ENCODE data around the gene HERC4.
"Not testable (repeated sequence)": the region's sequence is repeated elsewhere in the genome, so short reads cannot be mapped to it uniquely, and the experiment has no call there.

HERC4 gene

DNA sequence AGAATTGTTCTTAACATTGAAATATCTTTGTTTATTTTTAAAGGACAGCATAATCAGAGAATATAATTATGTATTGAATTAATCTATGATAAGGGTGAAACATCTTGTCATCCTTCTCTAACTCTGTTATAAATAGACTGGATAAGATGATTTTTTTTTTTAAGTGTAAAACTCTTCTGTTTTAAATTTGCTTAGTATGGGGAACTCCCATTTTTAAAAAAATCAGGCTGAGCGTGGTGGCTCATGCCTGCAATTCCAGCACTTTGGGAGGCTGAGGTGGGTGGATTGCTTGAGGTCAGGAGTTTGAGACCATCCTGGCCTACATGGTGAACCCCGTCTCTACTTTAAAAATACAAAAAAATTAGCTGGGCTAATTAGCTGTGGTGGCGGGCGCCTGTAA, 9.4 kb upstream of the HERC4 start:
- TF ChIP-seq SPI1 (IDR thresholded peaks at IDR 0.05; ENCODE audit: low read depth, low read length) = no peak
- no peak for TF ChIP-seq POLR2AphosphoS5 (IDR thresholded peaks at IDR 0.05; ENCODE audit: low read depth, low read length)
- no peak for TF ChIP-seq POU2F2 (IDR thresholded peaks at IDR 0.05; ENCODE audit: low read depth, low read length)
- no peak for TF ChIP-seq TAF1 (IDR thresholded peaks at IDR 0.05; ENCODE audit: low read depth, low read length)
- no peak for TF ChIP-seq PAX5 (IDR thresholded peaks at IDR 0.05; ENCODE audit: insufficient read depth, low read length, severe bottlenecking)
- no peak for TF ChIP-seq POLR2A (IDR thresholded peaks at IDR 0.05; ENCODE audit: low read depth, low read length)
- no peak for DNase-seq (ENCODE audit: insufficient read length, low spot score)
- FAIRE-seq = no peak

DNA sequence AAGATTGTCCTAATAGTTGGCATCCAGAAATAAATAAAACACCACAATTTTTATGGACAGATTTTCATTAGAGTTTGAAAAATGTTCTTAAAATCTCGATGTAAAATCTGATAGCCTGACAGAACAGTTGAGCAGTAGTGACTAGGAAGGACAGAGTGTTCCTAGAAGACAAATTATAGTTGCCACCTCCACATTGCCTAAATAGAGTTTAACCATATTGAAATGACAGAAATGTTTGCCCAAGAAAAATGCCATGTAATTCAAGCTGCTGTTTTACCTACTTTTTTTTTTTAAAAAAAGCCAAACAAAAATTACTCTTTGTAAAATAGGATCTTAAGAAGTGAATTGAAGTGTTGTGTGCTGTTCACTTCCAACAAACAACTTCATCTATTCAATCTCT, 8.9 kb upstream of the HERC4 start:
- no peak for TF ChIP-seq POLR2AphosphoS5 (IDR thresholded peaks at IDR 0.05; ENCODE audit: low read depth, low read length)
- no peak for TF ChIP-seq PAX5 (IDR thresholded peaks at IDR 0.05; ENCODE audit: insufficient read depth, low read length, severe bottlenecking)
- no peak for TF ChIP-seq SPI1 (IDR thresholded peaks at IDR 0.05; ENCODE audit: low read depth, low read length)
- TF ChIP-seq POU2F2 (IDR thresholded peaks at IDR 0.05; ENCODE audit: low read depth, low read length) = no peak
- no peak for TF ChIP-seq POLR2A (IDR thresholded peaks at IDR 0.05; ENCODE audit: low read depth, low read length)
- no peak for TF ChIP-seq TAF1 (IDR thresholded peaks at IDR 0.05; ENCODE audit: low read depth, low read length)
- FAIRE-seq (no peak), DNase-seq (ENCODE audit: insufficient read length, low spot score) (no peak)

DNA sequence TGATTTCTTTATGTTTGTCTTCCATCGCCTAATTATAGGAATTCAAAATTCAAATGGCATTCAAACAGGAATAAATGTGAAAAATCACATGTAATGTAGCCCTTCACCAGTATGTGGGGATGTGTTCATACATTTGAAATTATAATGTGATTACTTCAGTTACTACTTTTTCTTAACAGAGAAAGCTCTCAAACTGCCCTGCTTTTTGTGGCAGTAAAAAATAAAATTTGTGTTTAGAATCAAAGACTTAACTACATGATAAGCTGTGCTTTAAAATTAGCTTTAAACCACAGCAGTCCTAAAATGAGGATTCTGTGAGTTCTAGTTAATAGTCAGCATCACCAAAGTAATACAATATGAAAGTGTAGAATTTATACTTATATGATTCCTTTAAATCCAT, 7.8 kb upstream of the HERC4 start:
- FAIRE-seq = no peak
- DNase-seq (ENCODE audit: insufficient read length, low spot score) = no peak

DNA sequence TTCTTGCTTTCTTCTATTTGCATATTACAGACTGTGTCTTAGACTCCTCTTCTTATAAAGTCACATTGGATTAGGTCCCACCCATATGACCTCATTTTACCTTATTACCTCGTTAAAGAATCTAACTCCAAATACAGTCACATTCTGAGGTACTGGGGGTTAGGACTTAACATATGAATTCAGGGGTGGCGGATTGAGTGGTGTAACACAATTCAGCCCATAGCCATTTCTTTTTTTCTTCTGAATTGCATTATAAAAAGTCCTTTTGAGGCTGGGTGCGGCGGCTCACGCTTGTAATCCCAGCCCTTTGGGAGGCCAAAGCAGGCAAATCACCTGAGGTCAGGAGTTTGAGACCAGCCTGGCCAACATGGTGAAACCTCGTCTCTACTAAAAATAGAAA, 6.8 kb upstream of the HERC4 start:
- DNase-seq (ENCODE audit: insufficient read length, low spot score) (no peak), FAIRE-seq (no peak)
- no peak for TF ChIP-seq SPI1 (IDR thresholded peaks at IDR 0.05; ENCODE audit: low read depth, low read length)
- TF ChIP-seq TAF1 (IDR thresholded peaks at IDR 0.05; ENCODE audit: low read depth, low read length) = no peak
- TF ChIP-seq POU2F2 (IDR thresholded peaks at IDR 0.05; ENCODE audit: low read depth, low read length) = no peak
- TF ChIP-seq PAX5 (IDR thresholded peaks at IDR 0.05; ENCODE audit: insufficient read depth, low read length, severe bottlenecking) = no peak
- TF ChIP-seq POLR2A (IDR thresholded peaks at IDR 0.05; ENCODE audit: low read depth, low read length) = no peak
- no peak for TF ChIP-seq POLR2AphosphoS5 (IDR thresholded peaks at IDR 0.05; ENCODE audit: low read depth, low read length)

More for the DNA sequence above, 7.8 kb upstream of the HERC4 start:
- TF ChIP-seq POU2F2 (IDR thresholded peaks at IDR 0.05; ENCODE audit: low read depth, low read length) = no peak
- TF ChIP-seq TAF1 (IDR thresholded peaks at IDR 0.05; ENCODE audit: low read depth, low read length) = no peak
- TF ChIP-seq POLR2AphosphoS5 (IDR thresholded peaks at IDR 0.05; ENCODE audit: low read depth, low read length) = no peak
- TF ChIP-seq POLR2A (IDR thresholded peaks at IDR 0.05; ENCODE audit: low read depth, low read length) = no peak
- TF ChIP-seq PAX5 (IDR thresholded peaks at IDR 0.05; ENCODE audit: insufficient read depth, low read length, severe bottlenecking) = no peak
- no peak for TF ChIP-seq SPI1 (IDR thresholded peaks at IDR 0.05; ENCODE audit: low read depth, low read length)

DNA sequence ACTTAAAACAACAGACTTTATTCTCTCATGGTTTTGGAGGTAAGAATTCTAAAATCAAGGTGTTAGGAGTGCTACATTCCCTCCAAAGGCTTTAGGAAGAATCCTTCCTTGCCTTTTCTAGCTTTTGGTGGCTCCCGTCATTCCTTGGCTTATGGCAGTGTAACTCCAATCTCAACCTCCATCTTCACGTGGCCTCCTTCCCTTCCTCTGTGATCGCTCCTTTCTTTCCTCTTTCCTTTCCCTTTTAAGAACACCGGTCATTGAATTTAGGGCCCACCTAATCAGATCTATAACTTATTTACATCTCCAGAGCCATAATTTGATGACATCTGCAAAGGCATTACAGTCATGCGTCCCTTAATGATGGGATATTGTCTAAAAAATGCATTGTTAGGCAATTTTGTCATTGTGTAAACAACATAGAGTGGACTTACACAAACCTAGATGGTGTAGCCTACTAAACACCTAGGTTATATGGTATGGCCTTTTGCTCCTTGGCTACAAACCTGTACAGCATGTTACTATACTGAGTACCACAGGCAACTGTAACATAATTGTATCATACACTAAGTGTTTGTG, 5.9 kb upstream of the HERC4 start:
- DNase-seq (ENCODE audit: insufficient read length, low spot score) (no peak), FAIRE-seq (peak; percentile 51)
- TF ChIP-seq POLR2AphosphoS5 (IDR thresholded peaks at IDR 0.05; ENCODE audit: low read depth, low read length) (no peak), TAF1 (IDR thresholded peaks at IDR 0.05; ENCODE audit: low read depth, low read length) (no peak), PAX5 (IDR thresholded peaks at IDR 0.05; ENCODE audit: insufficient read depth, low read length, severe bottlenecking) (no peak), SPI1 (IDR thresholded peaks at IDR 0.05; ENCODE audit: low read depth, low read length) (no peak), POLR2A (IDR thresholded peaks at IDR 0.05; ENCODE audit: low read depth, low read length) (no peak), POU2F2 (IDR thresholded peaks at IDR 0.05; ENCODE audit: low read depth, low read length) (no peak)

DNA sequence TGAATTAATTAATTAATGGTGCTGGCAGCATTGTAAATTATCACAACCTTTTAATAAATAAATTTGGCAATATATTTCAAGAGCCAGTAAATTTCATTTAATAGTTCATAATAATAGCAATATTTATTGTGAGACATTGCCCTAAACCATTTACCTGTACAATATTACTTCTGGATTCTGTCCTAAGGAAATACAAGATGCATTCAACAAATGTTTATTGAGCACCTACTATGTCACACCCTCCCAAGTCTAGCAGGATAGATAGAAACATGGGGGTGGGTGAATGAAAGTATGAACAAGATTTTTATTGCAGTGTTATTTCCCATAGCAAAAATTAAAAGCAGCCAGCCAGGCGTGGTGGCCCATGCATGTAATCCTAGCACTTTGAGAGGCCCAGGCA, 4.4 kb upstream of the HERC4 start:
- FAIRE-seq = no peak
- no peak for DNase-seq (ENCODE audit: insufficient read length, low spot score)
- TF ChIP-seq POU2F2 (IDR thresholded peaks at IDR 0.05; ENCODE audit: low read depth, low read length) (no peak), TAF1 (IDR thresholded peaks at IDR 0.05; ENCODE audit: low read depth, low read length) (no peak), POLR2A (IDR thresholded peaks at IDR 0.05; ENCODE audit: low read depth, low read length) (no peak), SPI1 (IDR thresholded peaks at IDR 0.05; ENCODE audit: low read depth, low read length) (no peak), PAX5 (IDR thresholded peaks at IDR 0.05; ENCODE audit: insufficient read depth, low read length, severe bottlenecking) (no peak), POLR2AphosphoS5 (IDR thresholded peaks at IDR 0.05; ENCODE audit: low read depth, low read length) (no peak)

DNA sequence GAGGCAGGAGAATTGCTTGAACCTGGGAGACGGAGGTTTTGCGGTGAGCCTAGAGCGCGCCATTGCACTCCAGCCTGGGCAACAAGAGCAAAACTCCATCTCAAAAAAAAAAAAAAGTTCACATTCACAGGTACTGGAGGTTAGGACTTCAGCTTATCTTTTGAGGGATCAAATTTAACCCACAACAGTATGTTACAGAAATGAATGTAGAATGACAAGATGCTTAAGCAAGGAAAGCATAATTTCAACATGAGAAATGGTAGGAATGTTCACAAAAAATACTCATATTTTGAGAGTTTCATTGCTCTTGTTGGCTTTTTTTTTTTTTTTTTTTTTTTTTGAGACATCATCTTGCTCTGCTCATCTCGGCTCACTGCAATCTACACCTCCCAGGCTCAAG, 1.9 kb upstream of the HERC4 start:
- no peak for TF ChIP-seq SPI1 (IDR thresholded peaks at IDR 0.05; ENCODE audit: low read depth, low read length)
- TF ChIP-seq POU2F2 (IDR thresholded peaks at IDR 0.05; ENCODE audit: low read depth, low read length) = no peak
- DNase-seq (ENCODE audit: insufficient read length, low spot score) (no peak), FAIRE-seq (no peak)

DNA sequence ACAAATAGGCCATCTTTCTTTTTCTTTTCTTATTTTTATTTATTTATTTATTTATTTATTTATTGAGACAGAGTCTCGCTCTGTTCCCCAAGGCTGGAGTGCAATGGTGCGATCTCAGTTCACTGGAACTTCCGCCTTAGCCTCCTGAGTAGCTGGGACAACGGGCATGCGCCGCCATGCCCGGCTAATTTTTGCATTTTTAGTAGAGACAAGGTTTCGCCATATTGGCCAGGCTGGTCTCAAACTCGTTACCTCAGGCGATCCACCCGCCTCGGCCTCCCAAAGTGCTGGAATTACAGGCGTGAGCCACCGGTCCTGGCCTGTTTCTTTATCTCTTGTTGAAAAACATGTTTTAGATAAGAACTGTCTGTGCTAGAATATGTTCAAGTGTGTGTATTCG, 998 bp upstream of the HERC4 start:
- DNase-seq (ENCODE audit: insufficient read length, low spot score); FAIRE-seq: not testable (repeated sequence)

DNA sequence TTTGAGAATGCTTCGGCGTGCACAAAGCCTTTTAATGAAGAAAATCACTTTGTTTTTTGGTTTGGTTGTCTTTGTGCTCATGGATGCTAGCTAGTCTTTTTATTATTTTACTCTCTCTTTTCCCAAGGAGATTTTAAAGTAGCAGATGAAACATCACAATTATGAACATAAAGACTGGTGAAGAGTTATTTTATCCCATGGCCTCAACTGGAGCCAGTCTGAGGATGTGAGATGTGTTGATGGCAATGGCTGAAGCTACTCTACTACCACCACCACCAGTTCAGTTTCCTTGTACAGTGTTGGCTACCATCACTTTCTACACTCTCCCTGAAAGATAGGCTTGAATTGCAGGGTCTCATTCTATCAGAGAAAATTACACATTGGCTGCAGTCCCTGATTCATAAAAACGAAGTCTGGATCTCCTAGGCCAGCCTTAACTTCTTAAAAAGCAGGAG, 494 bp upstream of the HERC4 start:
- TF ChIP-seq TAF1 (IDR thresholded peaks at IDR 0.05; ENCODE audit: low read depth, low read length) (no peak), POLR2AphosphoS5 (IDR thresholded peaks at IDR 0.05; ENCODE audit: low read depth, low read length) (no peak), POLR2A (IDR thresholded peaks at IDR 0.05; ENCODE audit: low read depth, low read length) (no peak), PAX5 (IDR thresholded peaks at IDR 0.05; ENCODE audit: insufficient read depth, low read length, severe bottlenecking) (no peak), POU2F2 (IDR thresholded peaks at IDR 0.05; ENCODE audit: low read depth, low read length) (no peak), SPI1 (IDR thresholded peaks at IDR 0.05; ENCODE audit: low read depth, low read length) (no peak)
- peak; percentile 56 for FAIRE-seq
- DNase-seq (ENCODE audit: insufficient read length, low spot score) = no peak

DNA sequence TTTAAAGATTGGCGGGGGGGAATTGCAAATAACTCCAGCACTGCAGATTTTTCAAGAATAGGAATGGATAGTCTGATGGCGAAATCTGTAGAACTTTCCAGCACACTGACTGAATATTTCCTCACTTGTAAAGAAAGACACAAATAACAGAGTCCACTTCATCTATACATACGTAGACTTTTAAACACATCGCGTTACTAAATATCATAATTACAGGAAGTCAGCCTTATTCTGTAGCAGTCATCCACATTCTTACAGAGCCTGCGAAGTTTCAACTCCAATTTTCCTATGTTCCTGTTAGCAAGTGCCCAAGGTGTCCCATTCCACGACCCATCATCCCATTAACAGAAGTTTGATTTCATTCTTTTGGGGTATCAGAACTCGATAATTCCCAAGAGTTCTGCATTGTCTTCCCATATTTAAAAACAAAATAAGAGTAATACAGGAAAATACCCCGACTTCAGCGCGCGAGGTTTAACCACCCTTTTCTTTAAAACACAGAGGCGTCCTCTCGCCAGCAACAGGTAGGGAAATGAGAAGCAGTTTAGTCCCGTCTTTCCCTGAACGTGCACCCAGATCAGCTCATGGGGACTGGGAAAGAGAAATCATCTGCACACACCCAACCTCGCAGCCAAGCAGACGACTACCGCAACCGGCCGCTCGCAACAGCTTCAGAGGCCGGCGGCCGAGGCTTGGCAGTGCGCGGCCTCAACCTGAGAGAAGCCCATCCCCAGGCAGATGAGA, 880 bp downstream of the HERC4 start:
- no peak for DNase-seq (ENCODE audit: insufficient read length, low spot score)

More for the DNA sequence above, 880 bp downstream of the HERC4 start:
- TF ChIP-seq SPI1 (IDR thresholded peaks at IDR 0.05; ENCODE audit: low read depth, low read length) (no peak), POLR2A (IDR thresholded peaks at IDR 0.05; ENCODE audit: low read depth, low read length) (no peak; the same call in 1 of the 2 replicates), TAF1 (IDR thresholded peaks at IDR 0.05; ENCODE audit: low read depth, low read length) (no peak), POU2F2 (IDR thresholded peaks at IDR 0.05; ENCODE audit: low read depth, low read length) (no peak), PAX5 (IDR thresholded peaks at IDR 0.05; ENCODE audit: insufficient read depth, low read length, severe bottlenecking) (no peak), POLR2AphosphoS5 (IDR thresholded peaks at IDR 0.05; ENCODE audit: low read depth, low read length) (peak; percentile 1; the same call in 1 of the 2 replicates)
- FAIRE-seq = no peak

All from GM12891 (cell line).